ENCODE data around the gene MXRA8. TPM values are rescaled to one million over a fixed set of nuclear protein-coding genes. Genes with fewer than 3 reads are reported as not detected.

The MXRA8 gene
- total RNA-seq, 3 donors from 2014 or later (not counting 1 experiment from before 2014, with no cell fraction given): 0.26 TPM; not detected in 2

DNA sequence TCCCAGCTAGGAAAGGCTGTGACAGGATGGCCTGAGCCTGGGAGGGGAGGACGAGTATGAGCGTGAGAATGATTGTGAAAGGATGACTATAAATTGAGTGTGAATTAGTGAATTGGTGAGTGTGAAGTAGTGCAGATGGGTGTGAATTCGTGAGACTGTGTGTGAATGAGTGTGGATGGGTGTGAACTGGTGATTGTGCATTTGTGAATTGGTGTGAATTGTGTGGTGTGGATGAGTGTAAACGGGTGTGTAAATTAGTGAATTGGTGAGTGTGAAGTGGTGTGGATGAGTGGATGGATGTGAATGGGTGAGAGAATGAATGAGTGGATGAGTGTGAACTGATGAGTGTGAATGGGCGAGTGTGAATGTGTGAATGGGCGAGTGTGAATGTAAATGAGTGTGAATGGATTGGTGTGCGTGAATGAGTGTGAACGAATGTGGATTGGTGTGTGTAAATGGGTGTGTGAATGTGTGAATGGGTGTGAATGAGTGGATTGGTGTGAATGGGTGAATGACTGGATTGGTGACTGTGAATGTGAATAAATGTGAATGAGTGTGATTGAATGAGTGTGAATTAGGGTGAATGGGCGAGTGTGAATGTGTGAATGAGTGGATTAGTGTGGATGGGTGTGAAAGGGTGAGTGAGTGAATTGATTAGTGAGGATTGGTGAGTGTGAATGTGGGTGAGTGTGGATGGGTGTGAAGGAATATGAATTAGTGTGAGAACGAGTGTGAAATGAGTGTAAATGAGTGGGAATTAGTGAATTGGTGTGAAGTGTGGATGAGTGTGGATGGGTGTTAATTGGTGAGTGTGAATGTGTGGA lies 7.7 kb upstream of the MXRA8 start:
- peaks cover under 1 to 1% of the 10 kb centered on the region in 2 donors for H3K27me3 Mint-ChIP-seq (ENCODE audit: low read depth in 2 of 2)

DNA sequence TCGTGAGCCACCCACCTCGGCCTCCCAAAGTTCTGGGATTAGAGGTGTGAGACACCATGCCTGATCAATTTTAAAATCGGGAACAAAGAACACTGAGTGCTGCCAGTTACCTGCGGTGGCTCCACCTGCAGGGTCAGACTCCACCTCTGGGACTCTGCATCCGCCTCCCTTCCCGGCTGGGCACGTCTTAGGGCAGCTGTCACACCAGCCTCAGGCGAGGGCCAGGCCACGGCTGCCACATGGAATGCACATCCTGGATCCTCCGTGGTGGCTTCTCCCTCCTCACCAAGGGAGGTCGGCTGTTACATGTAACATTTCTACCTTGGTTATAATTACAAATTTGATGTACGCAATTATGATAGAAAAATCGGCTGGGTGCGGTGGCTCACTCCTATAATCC lies 5.9 kb upstream of the MXRA8 start:
- peaks cover 3% of the 10 kb centered on the region for H3K27me3 ChIP-seq (ENCODE audit: control insufficient read depth, insufficient read depth, low read length)
- H3K4me3 ChIP-seq (ENCODE audit: low read length): no peak overlapping the region
- TF ChIP-seq, protein P1, sequence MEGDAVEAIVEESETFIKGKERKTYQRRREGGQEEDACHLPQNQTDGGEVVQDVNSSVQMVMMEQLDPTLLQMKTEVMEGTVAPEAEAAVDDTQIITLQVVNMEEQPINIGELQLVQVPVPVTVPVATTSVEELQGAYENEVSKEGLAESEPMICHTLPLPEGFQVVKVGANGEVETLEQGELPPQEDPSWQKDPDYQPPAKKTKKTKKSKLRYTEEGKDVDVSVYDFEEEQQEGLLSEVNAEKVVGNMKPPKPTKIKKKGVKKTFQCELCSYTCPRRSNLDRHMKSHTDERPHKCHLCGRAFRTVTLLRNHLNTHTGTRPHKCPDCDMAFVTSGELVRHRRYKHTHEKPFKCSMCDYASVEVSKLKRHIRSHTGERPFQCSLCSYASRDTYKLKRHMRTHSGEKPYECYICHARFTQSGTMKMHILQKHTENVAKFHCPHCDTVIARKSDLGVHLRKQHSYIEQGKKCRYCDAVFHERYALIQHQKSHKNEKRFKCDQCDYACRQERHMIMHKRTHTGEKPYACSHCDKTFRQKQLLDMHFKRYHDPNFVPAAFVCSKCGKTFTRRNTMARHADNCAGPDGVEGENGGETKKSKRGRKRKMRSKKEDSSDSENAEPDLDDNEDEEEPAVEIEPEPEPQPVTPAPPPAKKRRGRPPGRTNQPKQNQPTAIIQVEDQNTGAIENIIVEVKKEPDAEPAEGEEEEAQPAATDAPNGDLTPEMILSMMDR (IDR thresholded peaks at IDR 0.05): no peak
- no peaks in the 10 kb centered on the region for H3K36me3 ChIP-seq (ENCODE audit: control insufficient read depth, insufficient read depth, low read length)
- Mint-ChIP-seq H3K9me3 (no peaks in the 10 kb centered on the region), H3K27ac (no peak overlapping the region), H3K27me3 (ENCODE audit: low read depth in 2 of 2) (peaks cover 6 to 8% of the 10 kb centered on the region in 2 donors), H3K36me3 (no peaks in the 10 kb centered on the region), H3K4me1 (peaks cover 0 to 1% of the 10 kb centered on the region in 2 donors), H3K4me3 (no peak overlapping the region)
- H3K4me1 ChIP-seq (ENCODE audit: control insufficient read depth, insufficient read depth, low read length): no peaks in the 10 kb centered on the region
- no peak overlapping the region for H3K27ac ChIP-seq (ENCODE audit: low read length)
- DNase-seq: no peak
- intact Hi-C loops (cut with micrococcal nuclease): no loop called here
- no peaks in the 10 kb centered on the region for H3K9me3 ChIP-seq (ENCODE audit: control insufficient read depth, insufficient read depth, low read length)
- WGBS (ENCODE audit: insufficient coverage): 85% methylated on average over 14 of the region's 14 CpGs
- no peak for ATAC-seq

More for the DNA sequence above, 7.7 kb upstream of the MXRA8 start:
- TF ChIP-seq, protein P1 (IDR thresholded peaks at IDR 0.05): no peak
- Mint-ChIP-seq H3K4me1 (peaks cover 0 to 2% of the 10 kb centered on the region in 2 donors), H3K27ac (no peak overlapping the region), H3K4me3 (no peak overlapping the region), H3K36me3 (no peaks in the 10 kb centered on the region), H3K9me3 (no peaks in the 10 kb centered on the region)
- H3K27ac ChIP-seq (ENCODE audit: low read length): no peak overlapping the region
- intact Hi-C loops (cut with micrococcal nuclease): no loop called here
- no peak overlapping the region for H3K4me3 ChIP-seq (ENCODE audit: low read length)
- no peak for ATAC-seq
- peaks cover 7% of the 10 kb centered on the region for H3K4me1 ChIP-seq (ENCODE audit: control insufficient read depth, insufficient read depth, low read length)
- no peaks in the 10 kb centered on the region for H3K9me3 ChIP-seq (ENCODE audit: control insufficient read depth, insufficient read depth, low read length)
- DNase-seq: no peak
- WGBS (ENCODE audit: insufficient coverage): 76% methylated on average over 10 of the region's 10 CpGs
- H3K36me3 ChIP-seq (ENCODE audit: control insufficient read depth, insufficient read depth, low read length): no peaks in the 10 kb centered on the region
- no peaks in the 10 kb centered on the region for H3K27me3 ChIP-seq (ENCODE audit: control insufficient read depth, insufficient read depth, low read length)

- intact Hi-C loops (cut with micrococcal nuclease): no loop called here
- Mint-ChIP-seq H3K9me3 (no peaks in the 10 kb centered on the region), H3K27me3 (ENCODE audit: low read depth in 2 of 2) (peaks cover 12 to 17% of the 10 kb centered on the region in 2 donors), H3K27ac (no peak overlapping the region), H3K4me3 (no peak overlapping the region), H3K4me1 (peaks cover 0 to 11% of the 10 kb centered on the region in 2 donors), H3K36me3 (no peaks in the 10 kb centered on the region)
- 29% methylated on average over 13 of the region's 13 CpGs for WGBS (ENCODE audit: insufficient coverage)
- H3K9me3 ChIP-seq (ENCODE audit: control insufficient read depth, insufficient read depth, low read length): no peaks in the 10 kb centered on the region
- peaks cover 21% of the 10 kb centered on the region for H3K27me3 ChIP-seq (ENCODE audit: control insufficient read depth, insufficient read depth, low read length)
- H3K4me1 ChIP-seq (ENCODE audit: control insufficient read depth, insufficient read depth, low read length): peaks cover 13% of the 10 kb centered on the region
- no peaks in the 10 kb centered on the region for H3K36me3 ChIP-seq (ENCODE audit: control insufficient read depth, insufficient read depth, low read length)
- H3K4me3 ChIP-seq (ENCODE audit: low read length): no peak overlapping the region
- TF ChIP-seq, protein P1 (IDR thresholded peaks at IDR 0.05): no peak
- no peak overlapping the region for H3K27ac ChIP-seq (ENCODE audit: low read length)
- no peak for ATAC-seq
- DNase-seq: no peak
These were observed 3.6 kb upstream of the MXRA8 start for GRCh38 chr1:1361982-1362423.

All from natural killer cell (primary cell).